ENCODE data around the gene KIR3DL1.

GRCh38 chr19:54817670-54818536, 1.6 kb downstream of the KIR3DL1 start:
- TF ChIP-seq CTCF (IDR thresholded peaks at IDR 0.05): no peak
- no peak for TF ChIP-seq POLR2A (IDR thresholded peaks at IDR 0.05)

Data from heart left ventricle (tissue), 13 donors.